ENCODE data around the gene REC8.

Gene REC8

DNA sequence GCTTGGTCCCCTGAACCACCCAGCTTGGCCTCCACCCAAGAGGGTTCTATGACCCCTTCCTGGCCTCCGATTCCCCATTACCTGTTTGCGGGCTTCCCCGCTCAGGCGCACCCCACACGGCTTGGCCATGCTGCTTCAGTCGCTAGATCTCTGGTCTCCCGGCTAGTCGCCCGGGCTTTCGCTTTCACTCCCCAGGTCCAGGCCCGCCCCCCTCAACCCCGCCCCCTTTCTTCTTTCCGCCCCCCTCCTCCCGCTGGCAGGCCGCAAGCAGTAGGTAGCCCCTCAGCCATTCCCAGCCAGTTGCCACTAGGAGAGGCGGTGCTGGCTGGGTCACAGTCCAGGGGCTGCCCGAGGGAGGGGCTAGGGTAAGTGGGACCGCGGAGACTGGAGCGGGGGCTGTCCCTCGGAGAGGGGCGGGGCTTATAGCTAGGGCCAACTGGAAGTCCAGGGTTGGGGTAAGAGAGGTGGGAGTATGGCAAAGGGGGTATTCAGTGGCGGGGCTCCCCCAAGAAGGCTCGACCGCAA is 25.4 kb upstream of the REC8 start, which contains the start of gene PSME2:
Gene PSME2, minus strand, starts transcription at position 158 of the 525 bp plus-strand sequence. Its CDS starts 29 bp downstream, at position 129.
- peak; percentile 99 for DNase-seq (ENCODE audit: low read depth)
- TF ChIP-seq, protein P1, sequence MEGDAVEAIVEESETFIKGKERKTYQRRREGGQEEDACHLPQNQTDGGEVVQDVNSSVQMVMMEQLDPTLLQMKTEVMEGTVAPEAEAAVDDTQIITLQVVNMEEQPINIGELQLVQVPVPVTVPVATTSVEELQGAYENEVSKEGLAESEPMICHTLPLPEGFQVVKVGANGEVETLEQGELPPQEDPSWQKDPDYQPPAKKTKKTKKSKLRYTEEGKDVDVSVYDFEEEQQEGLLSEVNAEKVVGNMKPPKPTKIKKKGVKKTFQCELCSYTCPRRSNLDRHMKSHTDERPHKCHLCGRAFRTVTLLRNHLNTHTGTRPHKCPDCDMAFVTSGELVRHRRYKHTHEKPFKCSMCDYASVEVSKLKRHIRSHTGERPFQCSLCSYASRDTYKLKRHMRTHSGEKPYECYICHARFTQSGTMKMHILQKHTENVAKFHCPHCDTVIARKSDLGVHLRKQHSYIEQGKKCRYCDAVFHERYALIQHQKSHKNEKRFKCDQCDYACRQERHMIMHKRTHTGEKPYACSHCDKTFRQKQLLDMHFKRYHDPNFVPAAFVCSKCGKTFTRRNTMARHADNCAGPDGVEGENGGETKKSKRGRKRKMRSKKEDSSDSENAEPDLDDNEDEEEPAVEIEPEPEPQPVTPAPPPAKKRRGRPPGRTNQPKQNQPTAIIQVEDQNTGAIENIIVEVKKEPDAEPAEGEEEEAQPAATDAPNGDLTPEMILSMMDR (conservative IDR thresholded peaks at IDR 0.05; ENCODE audit: low read depth, low read length): no peak
- H3K4me3 ChIP-seq (ENCODE audit: low read depth, low read length): peak within 1 kb of the TSS; percentile 87

DNA sequence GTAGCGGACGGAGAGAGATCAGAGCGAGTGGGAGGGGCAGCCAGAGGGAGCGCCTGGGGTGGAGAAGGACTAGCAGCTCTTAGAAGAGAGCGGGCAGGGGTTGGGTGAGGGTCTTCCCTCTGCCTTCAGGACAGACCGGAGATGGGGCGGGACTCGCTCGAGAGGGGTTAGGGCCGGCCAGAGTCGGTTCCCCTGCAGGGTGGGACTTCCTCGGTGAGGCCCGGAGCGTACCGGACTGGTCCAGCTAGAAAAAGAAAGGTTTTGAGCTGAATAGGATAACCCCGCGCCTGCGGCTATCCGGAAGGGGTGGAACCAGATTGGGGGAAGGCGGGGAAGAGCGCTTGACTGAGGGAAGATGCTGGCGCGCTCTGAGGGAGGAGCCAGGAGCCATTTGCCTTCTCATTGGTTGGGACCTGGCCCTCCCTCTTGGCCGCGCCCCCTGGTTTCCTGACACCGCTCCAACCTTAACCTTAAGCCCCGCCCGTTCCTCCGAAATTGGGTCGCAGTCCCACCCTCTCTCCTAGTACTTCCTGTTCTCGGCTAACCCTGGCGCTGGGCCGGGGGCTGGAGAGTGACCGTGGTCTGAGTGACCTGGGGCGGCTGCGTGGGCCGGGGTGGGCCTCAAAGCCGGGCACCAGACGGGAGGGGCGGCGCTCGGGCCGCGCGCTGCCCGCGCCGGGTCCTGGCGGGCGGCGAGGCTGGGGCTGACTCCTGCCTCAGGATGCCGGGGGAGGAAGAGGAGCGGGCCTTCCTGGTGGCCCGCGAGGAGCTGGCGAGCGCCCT is 24.7 kb upstream of the REC8 start, which contains the start of gene RNF31:
Gene RNF31, plus strand, starts transcription at position 521 of the 783 bp plus-strand sequence. Its CDS starts 201 bp downstream, at position 722.
- peak within 1 kb of the TSS; percentile 87 for H3K4me3 ChIP-seq (ENCODE audit: low read depth, low read length)
- peak; percentile 99 for DNase-seq (ENCODE audit: low read depth)
- TF ChIP-seq, protein P1 (conservative IDR thresholded peaks at IDR 0.05; ENCODE audit: low read depth, low read length): no peak

DNA sequence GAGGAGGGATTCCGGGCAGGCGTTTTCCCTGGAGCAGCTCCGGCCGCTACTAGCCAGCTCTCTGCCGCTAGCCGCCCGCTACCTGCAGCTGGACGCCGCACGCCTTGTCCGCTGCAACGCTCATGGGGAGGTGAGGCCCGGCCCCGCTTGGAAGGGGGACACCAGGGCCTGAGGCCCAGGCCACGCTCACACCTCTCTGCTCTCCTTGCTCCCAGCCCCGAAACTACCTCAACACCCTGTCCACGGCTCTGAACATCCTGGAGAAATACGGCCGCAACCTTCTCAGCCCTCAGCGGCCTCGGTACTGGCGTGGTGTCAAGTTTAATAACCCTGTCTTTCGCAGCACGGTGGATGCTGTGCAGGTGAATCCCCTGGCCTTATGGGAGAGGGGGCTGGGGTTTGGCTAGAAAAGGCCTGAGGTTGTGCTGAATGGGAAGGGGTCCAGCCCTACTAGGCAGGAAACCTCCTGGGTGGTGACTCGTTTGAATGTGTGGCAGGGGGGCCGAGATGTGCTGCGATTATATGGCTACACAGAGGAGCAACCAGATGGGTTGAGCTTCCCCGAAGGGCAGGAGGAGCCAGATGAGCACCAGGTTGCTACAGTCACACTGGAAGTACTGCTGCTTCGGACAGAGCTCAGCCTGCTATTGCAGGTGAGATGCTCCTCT is 24.0 kb upstream of the REC8 start:
- TF ChIP-seq, protein P1 (conservative IDR thresholded peaks at IDR 0.05; ENCODE audit: low read depth, low read length): no peak
- DNase-seq (ENCODE audit: low read depth): peak; percentile 13

DNA sequence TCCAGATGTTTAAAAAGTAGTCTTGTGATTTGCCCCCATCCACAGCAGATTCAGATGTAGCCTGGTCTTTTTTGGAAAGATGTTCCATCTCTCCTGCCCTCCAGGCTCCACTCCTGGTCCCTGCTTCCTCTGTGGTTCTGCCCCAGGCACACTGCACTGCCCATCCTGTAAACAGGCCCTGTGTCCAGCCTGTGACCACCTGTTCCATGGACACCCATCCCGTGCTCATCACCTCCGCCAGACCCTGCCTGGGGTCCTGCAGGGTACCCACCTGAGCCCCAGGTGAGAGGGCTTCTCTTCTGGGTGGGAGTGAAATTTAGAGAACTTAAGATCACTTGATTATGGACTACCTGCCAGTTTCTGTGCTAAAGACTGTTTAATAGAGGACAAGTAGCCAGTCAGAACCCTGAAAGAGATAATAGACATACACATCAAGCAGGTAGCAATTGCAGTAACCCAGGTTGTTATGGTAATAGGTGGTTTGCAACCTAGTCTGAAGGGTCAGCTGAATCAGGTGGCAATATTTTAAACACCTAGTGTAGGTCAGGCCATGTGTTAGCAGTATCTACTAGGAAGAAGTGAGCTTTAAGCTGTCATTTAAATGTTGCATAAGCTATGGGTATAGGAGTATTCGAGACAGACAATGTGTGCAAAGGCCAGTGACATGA is 22.4 kb upstream of the REC8 start:
- no peak for DNase-seq (ENCODE audit: low read depth)
- H3K4me3 ChIP-seq (ENCODE audit: low read depth, low read length): no peak overlapping the region
- TF ChIP-seq, protein P1 (conservative IDR thresholded peaks at IDR 0.05; ENCODE audit: low read depth, low read length): no peak

More for the DNA sequence above, 24.0 kb upstream of the REC8 start:
- H3K4me3 ChIP-seq (ENCODE audit: low read depth, low read length): peak overlapping the region; percentile 87

DNA sequence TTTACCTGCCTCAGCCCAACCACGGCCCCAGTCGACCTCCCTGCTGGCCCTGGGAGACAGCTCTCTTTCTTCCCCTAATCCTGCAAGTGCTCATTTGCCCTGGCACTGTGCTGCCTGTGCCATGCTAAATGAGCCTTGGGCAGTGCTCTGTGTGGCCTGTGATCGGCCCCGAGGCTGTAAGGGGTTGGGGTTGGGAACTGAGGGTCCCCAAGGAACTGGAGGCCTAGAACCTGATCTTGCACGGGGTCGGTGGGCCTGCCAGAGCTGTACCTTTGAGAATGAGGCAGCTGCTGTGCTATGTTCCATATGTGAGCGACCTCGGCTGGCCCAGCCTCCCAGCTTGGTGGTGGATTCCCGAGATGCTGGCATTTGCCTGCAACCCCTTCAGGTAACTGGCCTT is 21.8 kb upstream of the REC8 start:
- DNase-seq (ENCODE audit: low read depth): no peak
- TF ChIP-seq, protein P1 (conservative IDR thresholded peaks at IDR 0.05; ENCODE audit: low read depth, low read length): no peak
- no peak overlapping the region for H3K4me3 ChIP-seq (ENCODE audit: low read depth, low read length)

DNA sequence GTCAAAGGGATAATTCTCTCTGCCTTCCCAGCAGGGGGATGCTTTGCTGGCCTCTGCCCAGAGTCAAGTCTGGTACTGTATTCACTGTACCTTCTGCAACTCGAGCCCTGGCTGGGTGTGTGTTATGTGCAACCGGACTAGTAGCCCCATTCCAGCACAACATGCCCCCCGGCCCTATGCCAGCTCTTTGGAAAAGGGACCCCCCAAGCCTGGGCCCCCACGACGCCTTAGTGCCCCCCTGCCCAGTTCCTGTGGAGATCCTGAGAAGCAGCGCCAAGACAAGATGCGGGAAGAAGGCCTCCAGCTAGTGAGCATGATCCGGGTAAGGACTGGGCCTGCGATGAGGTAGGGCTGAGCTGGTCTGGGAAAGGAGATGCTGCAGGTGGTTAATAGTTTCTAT is 21.3 kb upstream of the REC8 start:
- DNase-seq (ENCODE audit: low read depth): no peak
- TF ChIP-seq, protein P1 (conservative IDR thresholded peaks at IDR 0.05; ENCODE audit: low read depth, low read length): no peak
- H3K4me3 ChIP-seq (ENCODE audit: low read depth, low read length): no peak overlapping the region

Measured in choroid plexus epithelial cell (primary cell).